HepG2 (cell line): ENCODE measurements around the gene MAJIN. TPM values are rescaled to one million over a fixed set of nuclear protein-coding genes. Genes with fewer than 3 reads are reported as not detected.

Experiments used
- AHR ChIP-seq: IDR thresholded peaks from 2 replicates; pipeline ENCODE4 v1.6.1; 2018; ENCODE audit warnings: missing genetic modification reagents, missing compliant biosample characterization
- CAMTA2 ChIP-seq: sonication (generic); formaldehyde crosslinking; IDR thresholded peaks from 2 replicates; pipeline ENCODE4 v1.4.0; 2020; ENCODE audit warnings: mild to moderate bottlenecking, missing genetic modification reagents, borderline replicate concordance
- CBX2 ChIP-seq, 2 experiments: fragments of 200-600 bp in 1 of 2; sonication (generic); formaldehyde crosslinking in 1 of 2; IDR thresholded peaks; 2 replicates each; pipeline versions ENCODE4 v1.7.0 to v1.8.1; 2018 to 2022; ENCODE audit warnings: low read depth in 2 of 2, low read length in 1 of 2, mild to moderate bottlenecking in 1 of 2, missing genetic modification reagents in 1 of 2
- GTF3A ChIP-seq: sonication (generic); formaldehyde crosslinking; conservative IDR thresholded peaks from 2 replicates; pipeline ENCODE4 v1.4.0; 2020; ENCODE audit warnings: mild to moderate bottlenecking, missing genetic modification reagents
- IKZF4 ChIP-seq: sonication (generic); formaldehyde crosslinking; IDR thresholded peaks from 2 replicates; pipeline ENCODE4 v1.5.1; 2020; ENCODE audit warnings: borderline replicate concordance, mild to moderate bottlenecking, low read depth, missing genetic modification reagents; ENCODE audit errors: not compliant biosample characterization
- MEF2D ChIP-seq: sonication (generic); formaldehyde crosslinking; IDR thresholded peaks from 2 replicates; pipeline ENCODE4 v1.5.1; 2020; ENCODE audit warnings: mild to moderate bottlenecking, missing genetic modification reagents
- MLLT10 ChIP-seq: sonication (generic); formaldehyde crosslinking; IDR thresholded peaks from 2 replicates; pipeline ENCODE4 v1.4.0; 2020; ENCODE audit warnings: missing genetic modification reagents
- MTF1 ChIP-seq: sonication (generic); formaldehyde crosslinking; IDR thresholded peaks from 2 replicates; pipeline ENCODE4 v1.5.0; 2020; ENCODE audit warnings: missing genetic modification reagents
- NFE2 ChIP-seq: sonication (generic); formaldehyde crosslinking; IDR thresholded peaks from 2 replicates; pipeline ENCODE4 v1.4.0; 2020; ENCODE audit warnings: missing genetic modification reagents
- PAF1 ChIP-seq: IDR thresholded peaks from 2 replicates; pipeline ENCODE4 v1.6.1; 2016; ENCODE audit warnings: missing genetic modification reagents, missing compliant biosample characterization
- RARG ChIP-seq: sonication (generic); formaldehyde crosslinking; IDR thresholded peaks from 2 replicates; pipeline ENCODE4 v1.4.0; 2020; ENCODE audit warnings: low read depth, mild to moderate bottlenecking, missing genetic modification reagents
- RBM22 ChIP-seq: fragments of 200-400 bp; formaldehyde crosslinking; optimal IDR thresholded peaks from 2 replicates; pipeline ENCODE3; 2017; ENCODE audit warnings: mild to moderate bottlenecking, low read length, moderate library complexity
- SAFB2 ChIP-seq: sonication (generic); formaldehyde crosslinking; IDR thresholded peaks from 2 replicates; pipeline ENCODE4 v1.5.1; 2020; ENCODE audit warnings: missing genetic modification reagents, low read depth, mild to moderate bottlenecking, borderline replicate concordance
- SIX4 ChIP-seq: sonication (generic); formaldehyde crosslinking; IDR thresholded peaks from 2 replicates; pipeline ENCODE4 v1.4.0; 2020; ENCODE audit warnings: missing genetic modification reagents
- SRSF1 ChIP-seq: fragments of 200-400 bp; formaldehyde crosslinking; optimal IDR thresholded peaks from 2 replicates; pipeline ENCODE3; 2017; ENCODE audit warnings: mild to moderate bottlenecking, low read depth, low read length, moderate library complexity
- ZNF160 ChIP-seq: sonication (generic); formaldehyde crosslinking; IDR thresholded peaks from 2 replicates; pipeline ENCODE4 v1.8.0; 2022; ENCODE audit warnings: mild to moderate bottlenecking, inconsistent platforms, missing genetic modification reagents
- ZNF44 ChIP-seq: sonication (generic); formaldehyde crosslinking; IDR thresholded peaks from 2 replicates; pipeline ENCODE4 v1.5.1; 2020; ENCODE audit warnings: mild to moderate bottlenecking, missing genetic modification reagents
- ZNF501 ChIP-seq: sonication (generic); formaldehyde crosslinking; IDR thresholded peaks from 2 replicates; pipeline ENCODE4 v1.5.1; 2020; ENCODE audit warnings: mild to moderate bottlenecking, moderate library complexity, missing genetic modification reagents
- ZNF550 ChIP-seq: sonication (generic); formaldehyde crosslinking; IDR thresholded peaks from 2 replicates; pipeline ENCODE4 v1.4.0; 2020; ENCODE audit warnings: mild to moderate bottlenecking, missing genetic modification reagents, borderline replicate concordance
- ZNF83 ChIP-seq: sonication (generic); formaldehyde crosslinking; IDR thresholded peaks from 2 replicates; pipeline ENCODE4 v1.4.0; 2020; ENCODE audit warnings: missing genetic modification reagents, mild to moderate bottlenecking, borderline replicate concordance
- polyA plus RNA-seq, 8 experiments: library from polyadenylated mRNA; depleted of rRNA in 3 of 8; stranded (reverse) in 7 of 8; unstranded in 1 of 8; fragments of >200 nt; fragmentation: Illumina TruSeq in 4 of 8; extraction: Trizol in 4 of 8; gene quantifications; 2 replicates each; pipeline versions ENCODE4 v1.2.1 to v1.2.3, GENCODE V29; 2011 to 2016; ENCODE audit warnings: low read depth in 4 of 8, missing spikeins in 1 of 8, mixed read lengths in 1 of 8; ENCODE audit not compliant: insufficient read depth in 1 of 8
- total RNA-seq, 5 experiments: library from RNA; depleted of rRNA; stranded (reverse); fragments of >200 nt; fragmentation: Illumina TruSeq; extraction: Trizol; gene quantifications; 2 replicates each; pipeline ENCODE4 v1.2.3, GENCODE V29; 2016; ENCODE audit warnings: low read depth in 1 of 5
- TF ChIP-seq, protein P1 (sequence below): sonication (generic); formaldehyde crosslinking; IDR thresholded peaks from 2 replicates; pipeline ENCODE4 v1.4.0; 2020; ENCODE audit warnings: low read depth, missing genetic modification reagents
- TF ChIP-seq, protein P2 (sequence below): conservative IDR thresholded peaks from 2 replicates; pipeline ENCODE4 v1.6.1; 2018; ENCODE audit warnings: missing genetic modification reagents
- TF ChIP-seq, protein P3 (sequence below): sonication (generic); formaldehyde crosslinking; conservative IDR thresholded peaks from 2 replicates; pipeline ENCODE4 v1.5.0; 2020; ENCODE audit warnings: missing genetic modification reagents

The MAJIN gene
- total and polyA plus RNA-seq, 2 of the 13 experiments (the other 11 are each of a cell fraction or from before 2014, with no cell fraction given) = not detected

DNA sequence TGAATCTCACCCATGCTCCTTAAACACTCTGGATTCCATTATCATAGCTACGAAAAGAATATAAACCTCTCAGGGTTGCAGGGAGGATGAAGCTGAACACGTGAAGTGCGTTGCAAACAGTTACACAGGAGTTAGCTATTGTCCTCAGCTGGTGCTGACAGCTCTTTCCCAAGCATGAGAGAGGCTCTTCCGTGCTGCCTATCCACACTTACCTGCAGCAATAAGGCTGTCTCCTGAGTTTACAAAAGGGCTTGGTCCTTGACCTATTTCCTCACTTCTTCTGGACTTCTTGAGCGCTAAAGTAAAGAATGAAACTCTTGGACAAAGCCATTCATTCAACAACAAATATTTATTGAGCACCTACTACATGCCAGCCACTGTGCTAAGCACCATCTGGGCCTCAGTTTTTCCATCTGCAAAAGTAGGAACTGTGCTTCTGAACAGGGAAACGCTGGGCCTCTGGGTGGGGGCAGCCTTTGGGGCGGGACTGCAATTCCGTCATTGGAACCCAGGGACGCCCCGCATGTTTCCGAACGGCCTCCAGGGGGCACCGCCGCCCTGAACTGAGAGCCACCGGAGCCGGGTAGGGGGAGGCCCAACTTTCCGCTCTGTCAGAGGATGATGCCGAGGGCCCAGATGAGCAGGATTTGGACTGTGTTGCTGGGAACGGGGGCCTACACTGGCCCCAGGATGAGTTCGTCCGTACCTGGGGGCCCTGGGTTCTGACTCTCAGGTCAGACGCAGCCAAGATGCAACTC, 41.4 kb upstream of the MAJIN start (continued):
- TF ChIP-seq CBX2 (IDR thresholded peaks at IDR 0.05; ENCODE audit: low read depth, low read length) (no peak), CBX2 (CRISPR knock-in tag; IDR thresholded peaks at IDR 0.05; ENCODE audit: low read depth) (no peak), GTF3A (CRISPR knock-in tag) (no peak), ZNF83 (no peak), RARG (no peak), PAF1 (no peak), IKZF4 (CRISPR knock-in tag) (no peak), ZNF501 (CRISPR knock-in tag) (no peak), RBM22 (no peak), SRSF1 (peak; percentile 67), AHR (CRISPR knock-in tag) (no peak; the same call in 1 of the 2 replicates), CAMTA2 (CRISPR knock-in tag) (no peak), SAFB2 (CRISPR knock-in tag) (no peak), SIX4 (CRISPR knock-in tag) (no peak), MEF2D (no peak), ZNF44 (CRISPR knock-in tag) (no peak), ZNF550 (CRISPR knock-in tag) (no peak), ZNF160 (no peak), MTF1 (no peak), NFE2 (CRISPR knock-in tag) (no peak), MLLT10 (CRISPR knock-in tag) (no peak)
- TF ChIP-seq, protein P1, sequence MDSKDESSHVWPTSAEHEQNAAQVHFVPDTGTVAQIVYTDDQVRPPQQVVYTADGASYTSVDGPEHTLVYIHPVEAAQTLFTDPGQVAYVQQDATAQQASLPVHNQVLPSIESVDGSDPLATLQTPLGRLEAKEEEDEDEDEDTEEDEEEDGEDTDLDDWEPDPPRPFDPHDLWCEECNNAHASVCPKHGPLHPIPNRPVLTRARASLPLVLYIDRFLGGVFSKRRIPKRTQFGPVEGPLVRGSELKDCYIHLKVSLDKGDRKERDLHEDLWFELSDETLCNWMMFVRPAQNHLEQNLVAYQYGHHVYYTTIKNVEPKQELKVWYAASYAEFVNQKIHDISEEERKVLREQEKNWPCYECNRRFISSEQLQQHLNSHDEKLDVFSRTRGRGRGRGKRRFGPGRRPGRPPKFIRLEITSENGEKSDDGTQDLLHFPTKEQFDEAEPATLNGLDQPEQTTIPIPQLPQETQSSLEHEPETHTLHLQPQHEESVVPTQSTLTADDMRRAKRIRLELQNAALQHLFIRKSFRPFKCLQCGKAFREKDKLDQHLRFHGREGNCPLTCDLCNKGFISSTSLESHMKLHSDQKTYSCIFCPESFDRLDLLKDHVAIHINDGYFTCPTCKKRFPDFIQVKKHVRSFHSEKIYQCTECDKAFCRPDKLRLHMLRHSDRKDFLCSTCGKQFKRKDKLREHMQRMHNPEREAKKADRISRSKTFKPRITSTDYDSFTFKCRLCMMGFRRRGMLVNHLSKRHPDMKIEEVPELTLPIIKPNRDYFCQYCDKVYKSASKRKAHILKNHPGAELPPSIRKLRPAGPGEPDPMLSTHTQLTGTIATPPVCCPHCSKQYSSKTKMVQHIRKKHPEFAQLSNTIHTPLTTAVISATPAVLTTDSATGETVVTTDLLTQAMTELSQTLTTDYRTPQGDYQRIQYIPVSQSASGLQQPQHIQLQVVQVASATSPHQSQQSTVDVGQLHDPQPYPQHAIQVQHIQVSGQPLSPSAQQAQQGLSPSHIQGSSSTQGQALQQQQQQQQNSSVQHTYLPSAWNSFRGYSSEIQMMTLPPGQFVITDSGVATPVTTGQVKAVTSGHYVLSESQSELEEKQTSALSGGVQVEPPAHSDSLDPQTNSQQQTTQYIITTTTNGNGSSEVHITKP (CRISPR knock-in tag) = 0 out of 2 replicates have a peak, but pooled peaks have one; percentile 51
- TF ChIP-seq, protein P2, sequence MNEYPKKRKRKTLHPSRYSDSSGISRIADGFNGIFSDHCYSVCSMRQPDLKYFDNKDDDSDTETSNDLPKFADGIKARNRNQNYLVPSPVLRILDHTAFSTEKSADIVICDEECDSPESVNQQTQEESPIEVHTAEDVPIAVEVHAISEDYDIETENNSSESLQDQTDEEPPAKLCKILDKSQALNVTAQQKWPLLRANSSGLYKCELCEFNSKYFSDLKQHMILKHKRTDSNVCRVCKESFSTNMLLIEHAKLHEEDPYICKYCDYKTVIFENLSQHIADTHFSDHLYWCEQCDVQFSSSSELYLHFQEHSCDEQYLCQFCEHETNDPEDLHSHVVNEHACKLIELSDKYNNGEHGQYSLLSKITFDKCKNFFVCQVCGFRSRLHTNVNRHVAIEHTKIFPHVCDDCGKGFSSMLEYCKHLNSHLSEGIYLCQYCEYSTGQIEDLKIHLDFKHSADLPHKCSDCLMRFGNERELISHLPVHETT (CRISPR knock-in tag) = no peak
- TF ChIP-seq, protein P3, sequence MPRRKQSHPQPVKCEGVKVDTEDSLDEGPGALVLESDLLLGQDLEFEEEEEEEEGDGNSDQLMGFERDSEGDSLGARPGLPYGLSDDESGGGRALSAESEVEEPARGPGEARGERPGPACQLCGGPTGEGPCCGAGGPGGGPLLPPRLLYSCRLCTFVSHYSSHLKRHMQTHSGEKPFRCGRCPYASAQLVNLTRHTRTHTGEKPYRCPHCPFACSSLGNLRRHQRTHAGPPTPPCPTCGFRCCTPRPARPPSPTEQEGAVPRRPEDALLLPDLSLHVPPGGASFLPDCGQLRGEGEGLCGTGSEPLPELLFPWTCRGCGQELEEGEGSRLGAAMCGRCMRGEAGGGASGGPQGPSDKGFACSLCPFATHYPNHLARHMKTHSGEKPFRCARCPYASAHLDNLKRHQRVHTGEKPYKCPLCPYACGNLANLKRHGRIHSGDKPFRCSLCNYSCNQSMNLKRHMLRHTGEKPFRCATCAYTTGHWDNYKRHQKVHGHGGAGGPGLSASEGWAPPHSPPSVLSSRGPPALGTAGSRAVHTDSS (CRISPR knock-in tag) = no peak
